HEK293 (cell line): Measurements from ENCODE around the gene UNC93B1.

Experiments used
- CTCF ChIA-PET: fragments of 350-600 bp; formaldehyde crosslinking; extraction: SDS; loops from one replicate; lab custom pipeline; 2021; ENCODE audit warnings: antibody characterized with exemption; lab: Yijun Ruan, JAX
- POLR2A ChIA-PET: fragments of 300-600 bp; formaldehyde crosslinking; extraction: SDS; loops from one replicate; lab custom pipeline; 2020; ENCODE audit warnings: antibody characterized with exemption, inconsistent platforms; lab: Yijun Ruan, JAX
- H3K27ac ChIP-seq: fragments of 200-500 bp; sonication (Bioruptor generic); 2 replicates; pipeline ENCODE4 v1.5.1; 2014; ENCODE audit warnings: low read depth, low read length, control low read depth, inconsistent platforms; ENCODE audit errors: extremely low read depth
- H3K36me3 ChIP-seq, 2 experiments: fragments of 200-500 bp in 1 of 2; sonication (Bioruptor generic) in 1 of 2; 1 replicate in 1 of 2; 2 replicates in 1 of 2; pipeline ENCODE4 v1.5.1; 2014 to 2017; ENCODE audit warnings: inconsistent platforms in 2 of 2, low read length in 2 of 2; ENCODE audit not compliant: control insufficient read depth in 2 of 2, insufficient read depth in 1 of 2
- H3K4me1 ChIP-seq: fragments of 200-500 bp; sonication (Bioruptor generic); 2 replicates; pipeline ENCODE4 v1.5.1; 2014; ENCODE audit warnings: mild to moderate bottlenecking, low read length, inconsistent platforms; ENCODE audit not compliant: control insufficient read depth, insufficient read depth
- H3K4me3 ChIP-seq: 2 replicates; pipeline ENCODE4 v1.5.1; 2011; ENCODE audit warnings: low read depth, mild to moderate bottlenecking, control low read depth, low read length, moderate library complexity
- H3K9me3 ChIP-seq: fragments of 200-500 bp; sonication (Bioruptor generic); 2 replicates; pipeline ENCODE4 v1.5.1; 2014; ENCODE audit warnings: low read depth, low read length, inconsistent platforms; ENCODE audit not compliant: control insufficient read depth, insufficient read depth
- KLF1 ChIP-seq: fragments of 450-650 bp; formaldehyde crosslinking; IDR thresholded peaks from 2 replicates; pipeline ENCODE4 v1.5.1; 2016; ENCODE audit warnings: missing biosample characterization, missing genetic modification characterization
- ZBTB21 ChIP-seq: fragments of 450-650 bp; formaldehyde crosslinking; IDR thresholded peaks from 2 replicates; pipeline ENCODE4 v1.5.1; 2017; ENCODE audit warnings: missing biosample characterization, missing genetic modification characterization
- ZFHX2 ChIP-seq: fragments of 450-650 bp; formaldehyde crosslinking; conservative IDR thresholded peaks from 2 replicates; pipeline ENCODE4 v1.5.1; 2016; ENCODE audit warnings: missing biosample characterization, missing genetic modification characterization
- ZNF16 ChIP-seq: fragments of 450-650 bp; formaldehyde crosslinking; IDR thresholded peaks from 2 replicates; pipeline ENCODE4 v1.5.1; 2016; ENCODE audit warnings: low read depth, missing biosample characterization, missing genetic modification characterization
- ZNF248 ChIP-seq: fragments of 450-650 bp; formaldehyde crosslinking; IDR thresholded peaks from 2 replicates; pipeline ENCODE4 v1.5.1; 2017; ENCODE audit warnings: missing biosample characterization, missing genetic modification characterization
- ZNF274 ChIP-seq, 2 experiments: fragments of 200-500 bp in 1 of 2; fragments of 450-650 bp in 1 of 2; sonication (Bioruptor generic) in 1 of 2; formaldehyde crosslinking in 1 of 2; IDR thresholded peaks; 2 replicates each; pipeline versions ENCODE4 v1.5.1 to v1.6.1; 2014 to 2016; ENCODE audit warnings: borderline replicate concordance in 1 of 2, inconsistent platforms in 1 of 2, low read length in 1 of 2, missing biosample characterization in 1 of 2, missing genetic modification characterization in 1 of 2
- ZNF335 ChIP-seq: fragments of 450-650 bp; formaldehyde crosslinking; conservative IDR thresholded peaks from 2 replicates; pipeline ENCODE4 v1.5.1; 2016; ENCODE audit warnings: missing biosample characterization, missing genetic modification characterization
- ZNF37A ChIP-seq: fragments of 450-650 bp; IDR thresholded peaks from 2 replicates; pipeline ENCODE4 v1.5.1; 2018; ENCODE audit warnings: missing biosample characterization, missing genetic modification characterization
- ZNF404 ChIP-seq: fragments of 450-650 bp; formaldehyde crosslinking; IDR thresholded peaks from 2 replicates; pipeline ENCODE4 v1.5.1; 2017; ENCODE audit warnings: missing biosample characterization, missing genetic modification characterization
- ZNF501 ChIP-seq: fragments of 450-650 bp; formaldehyde crosslinking; IDR thresholded peaks from 2 replicates; pipeline ENCODE4 v1.5.1; 2016; ENCODE audit warnings: missing biosample characterization, missing genetic modification characterization
- ZNF624 ChIP-seq: fragments of 450-650 bp; formaldehyde crosslinking; IDR thresholded peaks from 2 replicates; pipeline ENCODE4 v1.5.1; 2017; ENCODE audit warnings: missing biosample characterization, missing genetic modification characterization
- ZNF664 ChIP-seq: fragments of 450-650 bp; formaldehyde crosslinking; IDR thresholded peaks from 2 replicates; pipeline ENCODE4 v1.5.1; 2016; ENCODE audit warnings: missing biosample characterization, missing genetic modification characterization
- ZNF76 ChIP-seq: fragments of 450-650 bp; formaldehyde crosslinking; IDR thresholded peaks from 2 replicates; pipeline ENCODE4; 2016; ENCODE audit warnings: low read depth, missing biosample characterization, missing genetic modification characterization, borderline replicate concordance
- ZNF776 ChIP-seq: fragments of 450-650 bp; formaldehyde crosslinking; IDR thresholded peaks from 2 replicates; pipeline ENCODE4 v1.5.0; 2017; ENCODE audit warnings: missing biosample characterization, missing genetic modification characterization, borderline replicate concordance
- ZNF843 ChIP-seq: fragments of 450-650 bp; formaldehyde crosslinking; IDR thresholded peaks from 2 replicates; pipeline ENCODE4 v1.5.1; 2016; ENCODE audit warnings: missing biosample characterization, missing genetic modification characterization
- TF ChIP-seq, protein P1 (sequence below): fragments of 450-650 bp; formaldehyde crosslinking; optimal IDR thresholded peaks from 2 replicates; pipeline ENCODE3; 2016; ENCODE audit warnings: missing biosample characterization, mild to moderate bottlenecking, missing genetic modification characterization
- TF ChIP-seq, protein P2 (sequence below): fragments of 450-650 bp; formaldehyde crosslinking; IDR thresholded peaks from 2 replicates; pipeline ENCODE4 v1.5.1; 2017; ENCODE audit warnings: missing biosample characterization, missing genetic modification characterization
- TF ChIP-seq, protein P3 (sequence below): fragments of 450-650 bp; formaldehyde crosslinking; IDR thresholded peaks from 2 replicates; pipeline ENCODE4 v1.5.1; 2016; ENCODE audit warnings: missing biosample characterization, missing genetic modification characterization
- TF ChIP-seq, protein P4 (sequence below): fragments of 450-650 bp; formaldehyde crosslinking; IDR thresholded peaks from 2 replicates; pipeline ENCODE4 v1.5.1; 2017; ENCODE audit warnings: missing biosample characterization, mild to moderate bottlenecking, missing genetic modification characterization, moderate library complexity
- TF ChIP-seq, protein P5 (sequence below): sonication (generic); formaldehyde crosslinking; IDR thresholded peaks from 2 replicates; pipeline ENCODE4 v1.8.1; 2022; ENCODE audit warnings: mild to moderate bottlenecking, moderate library complexity, missing genetic modification reagents
- TF ChIP-seq, protein P6 (sequence below): fragments of 450-650 bp; formaldehyde crosslinking; IDR thresholded peaks from 2 replicates; pipeline ENCODE4 v1.5.1; 2016; ENCODE audit warnings: missing biosample characterization, missing genetic modification characterization
- TF ChIP-seq, protein P7 (sequence below): fragments of 450-650 bp; IDR thresholded peaks from 2 replicates; pipeline ENCODE4 v1.5.1; 2018; ENCODE audit warnings: missing biosample characterization, missing genetic modification characterization

Gene UNC93B1

DNA sequence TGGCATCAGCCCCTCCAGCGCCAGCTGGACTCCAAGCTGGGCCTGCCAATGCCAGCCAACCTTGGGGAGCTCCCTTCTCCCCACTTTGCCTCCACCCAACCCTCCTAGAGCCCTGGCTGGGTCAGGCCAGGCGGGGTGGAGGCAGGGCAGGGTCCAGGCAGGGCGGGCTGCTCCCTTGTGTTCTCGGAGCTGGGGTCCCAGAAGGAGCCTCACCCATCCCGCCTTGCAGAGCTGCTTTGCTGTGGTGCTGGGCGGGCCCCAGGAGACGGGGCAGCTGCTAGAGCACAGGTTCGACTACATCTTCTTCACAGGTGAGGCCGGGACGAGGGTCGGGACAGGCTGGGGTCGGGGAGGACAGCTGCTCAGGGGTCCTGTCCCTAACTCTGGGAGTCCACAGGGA is 15.6 kb upstream of the UNC93B1 start (continued):
- TF ChIP-seq ZNF16 (tag by site-specific recombination) = no peak
- TF ChIP-seq, protein P1, sequence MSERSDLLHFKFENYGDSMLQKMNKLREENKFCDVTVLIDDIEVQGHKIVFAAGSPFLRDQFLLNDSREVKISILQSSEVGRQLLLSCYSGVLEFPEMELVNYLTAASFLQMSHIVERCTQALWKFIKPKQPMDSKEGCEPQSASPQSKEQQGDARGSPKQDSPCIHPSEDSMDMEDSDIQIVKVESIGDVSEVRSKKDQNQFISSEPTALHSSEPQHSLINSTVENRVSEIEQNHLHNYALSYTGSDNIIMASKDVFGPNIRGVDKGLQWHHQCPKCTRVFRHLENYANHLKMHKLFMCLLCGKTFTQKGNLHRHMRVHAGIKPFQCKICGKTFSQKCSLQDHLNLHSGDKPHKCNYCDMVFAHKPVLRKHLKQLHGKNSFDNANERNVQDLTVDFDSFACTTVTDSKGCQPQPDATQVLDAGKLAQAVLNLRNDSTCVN (tag by site-specific recombination) = no peak
- TF ChIP-seq, protein P2, sequence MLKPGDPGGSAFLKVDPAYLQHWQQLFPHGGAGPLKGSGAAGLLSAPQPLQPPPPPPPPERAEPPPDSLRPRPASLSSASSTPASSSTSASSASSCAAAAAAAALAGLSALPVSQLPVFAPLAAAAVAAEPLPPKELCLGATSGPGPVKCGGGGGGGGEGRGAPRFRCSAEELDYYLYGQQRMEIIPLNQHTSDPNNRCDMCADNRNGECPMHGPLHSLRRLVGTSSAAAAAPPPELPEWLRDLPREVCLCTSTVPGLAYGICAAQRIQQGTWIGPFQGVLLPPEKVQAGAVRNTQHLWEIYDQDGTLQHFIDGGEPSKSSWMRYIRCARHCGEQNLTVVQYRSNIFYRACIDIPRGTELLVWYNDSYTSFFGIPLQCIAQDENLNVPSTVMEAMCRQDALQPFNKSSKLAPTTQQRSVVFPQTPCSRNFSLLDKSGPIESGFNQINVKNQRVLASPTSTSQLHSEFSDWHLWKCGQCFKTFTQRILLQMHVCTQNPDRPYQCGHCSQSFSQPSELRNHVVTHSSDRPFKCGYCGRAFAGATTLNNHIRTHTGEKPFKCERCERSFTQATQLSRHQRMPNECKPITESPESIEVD (tag by site-specific recombination) = no peak
- no peak for TF ChIP-seq ZNF664
- no peak for TF ChIP-seq ZNF76 (tag by site-specific recombination)
- TF ChIP-seq, protein P3, sequence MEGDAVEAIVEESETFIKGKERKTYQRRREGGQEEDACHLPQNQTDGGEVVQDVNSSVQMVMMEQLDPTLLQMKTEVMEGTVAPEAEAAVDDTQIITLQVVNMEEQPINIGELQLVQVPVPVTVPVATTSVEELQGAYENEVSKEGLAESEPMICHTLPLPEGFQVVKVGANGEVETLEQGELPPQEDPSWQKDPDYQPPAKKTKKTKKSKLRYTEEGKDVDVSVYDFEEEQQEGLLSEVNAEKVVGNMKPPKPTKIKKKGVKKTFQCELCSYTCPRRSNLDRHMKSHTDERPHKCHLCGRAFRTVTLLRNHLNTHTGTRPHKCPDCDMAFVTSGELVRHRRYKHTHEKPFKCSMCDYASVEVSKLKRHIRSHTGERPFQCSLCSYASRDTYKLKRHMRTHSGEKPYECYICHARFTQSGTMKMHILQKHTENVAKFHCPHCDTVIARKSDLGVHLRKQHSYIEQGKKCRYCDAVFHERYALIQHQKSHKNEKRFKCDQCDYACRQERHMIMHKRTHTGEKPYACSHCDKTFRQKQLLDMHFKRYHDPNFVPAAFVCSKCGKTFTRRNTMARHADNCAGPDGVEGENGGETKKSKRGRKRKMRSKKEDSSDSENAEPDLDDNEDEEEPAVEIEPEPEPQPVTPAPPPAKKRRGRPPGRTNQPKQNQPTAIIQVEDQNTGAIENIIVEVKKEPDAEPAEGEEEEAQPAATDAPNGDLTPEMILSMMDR (tag by site-specific recombination) = no peak
- TF ChIP-seq, all 188 proteins: peak for 0

DNA sequence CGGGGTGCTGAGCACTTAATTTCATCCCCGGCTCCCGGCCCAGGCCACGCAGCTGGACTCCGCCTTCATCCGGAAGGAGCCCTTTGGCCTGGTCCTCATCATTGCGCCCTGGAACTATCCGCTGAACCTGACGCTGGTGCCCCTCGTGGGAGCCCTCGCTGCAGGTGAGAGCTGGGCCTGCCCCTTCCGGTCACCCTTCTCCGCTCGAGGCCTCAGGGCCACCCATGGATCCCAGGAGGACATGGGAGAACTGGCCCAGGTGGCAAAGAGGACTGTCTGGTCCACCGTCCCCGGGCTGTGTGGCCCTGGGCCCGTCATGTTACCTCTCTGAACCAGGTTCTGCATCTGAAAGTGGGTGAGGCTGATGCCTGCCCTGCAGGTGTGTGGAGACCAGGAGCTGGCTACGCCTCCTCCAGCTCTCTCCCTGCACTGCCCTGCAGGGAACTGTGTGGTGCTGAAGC is 14.9 kb upstream of the UNC93B1 start:
- Histone ChIP-seq H3K36me3 (no peaks in the 10 kb centered on the region), H3K4me3 (no peak overlapping the region), H3K27ac (no peak overlapping the region), H3K4me1 (no peaks in the 10 kb centered on the region), H3K9me3 (no peaks in the 10 kb centered on the region)
- TF ChIP-seq ZBTB21 (tag by site-specific recombination) (no peak), ZNF37A (tag by site-specific recombination) (no peak), ZNF843 (no peak), KLF1 (tag by site-specific recombination) (no peak), ZNF274 (IDR thresholded peaks at IDR 0.05; ENCODE audit: low read length) (no peak), ZNF274 (tag by site-specific recombination; IDR thresholded peaks at IDR 0.05; ENCODE audit: borderline replicate concordance) (no peak)
- TF ChIP-seq, protein P4, sequence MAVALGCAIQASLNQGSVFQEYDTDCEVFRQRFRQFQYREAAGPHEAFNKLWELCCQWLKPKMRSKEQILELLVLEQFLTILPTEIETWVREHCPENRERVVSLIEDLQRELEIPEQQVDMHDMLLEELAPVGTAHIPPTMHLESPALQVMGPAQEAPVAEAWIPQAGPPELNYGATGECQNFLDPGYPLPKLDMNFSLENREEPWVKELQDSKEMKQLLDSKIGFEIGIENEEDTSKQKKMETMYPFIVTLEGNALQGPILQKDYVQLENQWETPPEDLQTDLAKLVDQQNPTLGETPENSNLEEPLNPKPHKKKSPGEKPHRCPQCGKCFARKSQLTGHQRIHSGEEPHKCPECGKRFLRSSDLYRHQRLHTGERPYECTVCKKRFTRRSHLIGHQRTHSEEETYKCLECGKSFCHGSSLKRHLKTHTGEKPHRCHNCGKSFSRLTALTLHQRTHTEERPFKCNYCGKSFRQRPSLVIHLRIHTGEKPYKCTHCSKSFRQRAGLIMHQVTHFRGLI = no peak
- TF ChIP-seq, protein P5, sequence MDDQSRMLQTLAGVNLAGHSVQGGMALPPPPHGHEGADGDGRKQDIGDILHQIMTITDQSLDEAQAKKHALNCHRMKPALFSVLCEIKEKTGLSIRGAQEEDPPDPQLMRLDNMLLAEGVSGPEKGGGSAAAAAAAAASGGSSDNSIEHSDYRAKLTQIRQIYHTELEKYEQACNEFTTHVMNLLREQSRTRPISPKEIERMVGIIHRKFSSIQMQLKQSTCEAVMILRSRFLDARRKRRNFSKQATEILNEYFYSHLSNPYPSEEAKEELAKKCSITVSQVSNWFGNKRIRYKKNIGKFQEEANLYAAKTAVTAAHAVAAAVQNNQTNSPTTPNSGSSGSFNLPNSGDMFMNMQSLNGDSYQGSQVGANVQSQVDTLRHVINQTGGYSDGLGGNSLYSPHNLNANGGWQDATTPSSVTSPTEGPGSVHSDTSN (CRISPR knock-in tag) = no peak
- CTCF ChIA-PET = no interaction called here
- POLR2A ChIA-PET = no interaction called here

DNA sequence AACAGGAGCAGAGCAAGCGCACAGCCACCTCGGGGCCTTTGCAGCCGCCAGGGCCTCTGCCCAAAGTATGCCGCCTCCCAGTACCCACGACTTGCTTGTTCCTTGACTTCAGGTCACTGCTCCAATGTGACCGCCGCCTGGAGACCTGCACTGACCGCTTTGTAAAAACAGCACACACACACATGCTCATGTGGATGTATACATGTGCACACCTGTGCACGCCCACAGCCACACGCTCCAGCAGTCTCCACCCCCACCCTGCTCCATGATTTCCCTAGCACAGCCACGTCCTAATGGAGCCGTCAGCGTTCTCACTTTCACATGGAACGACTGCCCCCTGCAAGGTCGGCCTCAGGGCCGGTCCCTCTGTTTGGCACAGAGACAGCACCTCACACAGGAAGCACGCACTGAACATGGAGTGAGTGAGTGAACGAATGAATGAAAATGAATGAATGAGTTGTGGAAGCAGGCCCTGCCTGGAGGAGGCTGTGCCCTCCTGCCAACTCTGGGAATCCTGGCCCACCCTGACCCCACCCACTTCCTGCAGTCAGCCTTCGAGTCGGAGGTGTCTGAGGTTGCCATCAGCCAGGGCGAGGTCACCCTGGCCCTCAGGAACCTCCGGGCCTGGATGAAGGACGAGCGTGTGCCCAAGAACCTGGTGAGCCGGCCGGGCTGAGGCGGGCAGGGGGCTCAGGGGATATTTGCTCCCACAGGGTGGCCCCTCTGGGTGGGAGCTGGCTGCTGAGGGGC is 14.3 kb upstream of the UNC93B1 start:
- Histone ChIP-seq H3K4me1 (no peaks in the 10 kb centered on the region), H3K36me3 (no peaks in the 10 kb centered on the region), H3K4me3 (no peak overlapping the region), H3K27ac (no peak overlapping the region), H3K9me3 (no peaks in the 10 kb centered on the region)
- ChIA-PET CTCF (no interaction called here), POLR2A (no interaction called here)
- TF ChIP-seq ZNF624 (tag by site-specific recombination) (no peak), ZNF16 (tag by site-specific recombination) (no peak), ZNF404 (tag by site-specific recombination) (no peak), ZNF335 (no peak), ZFHX2 (no peak), ZNF776 (tag by site-specific recombination) (no peak), ZNF248 (tag by site-specific recombination) (no peak), ZNF501 (tag by site-specific recombination) (no peak)
- TF ChIP-seq, protein P6, sequence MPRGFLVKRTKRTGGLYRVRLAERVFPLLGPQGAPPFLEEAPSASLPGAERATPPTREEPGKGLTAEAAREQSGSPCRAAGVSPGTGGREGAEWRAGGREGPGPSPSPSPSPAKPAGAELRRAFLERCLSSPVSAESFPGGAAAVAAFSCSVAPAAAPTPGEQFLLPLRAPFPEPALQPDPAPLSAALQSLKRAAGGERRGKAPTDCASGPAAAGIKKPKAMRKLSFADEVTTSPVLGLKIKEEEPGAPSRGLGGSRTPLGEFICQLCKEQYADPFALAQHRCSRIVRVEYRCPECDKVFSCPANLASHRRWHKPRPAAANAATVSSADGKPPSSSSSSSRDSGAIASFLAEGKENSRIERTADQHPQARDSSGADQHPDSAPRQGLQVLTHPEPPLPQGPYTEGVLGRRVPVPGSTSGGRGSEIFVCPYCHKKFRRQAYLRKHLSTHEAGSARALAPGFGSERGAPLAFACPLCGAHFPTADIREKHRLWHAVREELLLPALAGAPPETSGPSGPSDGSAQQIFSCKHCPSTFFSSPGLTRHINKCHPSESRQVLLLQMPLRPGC (tag by site-specific recombination) = no peak
- TF ChIP-seq, protein P7, sequence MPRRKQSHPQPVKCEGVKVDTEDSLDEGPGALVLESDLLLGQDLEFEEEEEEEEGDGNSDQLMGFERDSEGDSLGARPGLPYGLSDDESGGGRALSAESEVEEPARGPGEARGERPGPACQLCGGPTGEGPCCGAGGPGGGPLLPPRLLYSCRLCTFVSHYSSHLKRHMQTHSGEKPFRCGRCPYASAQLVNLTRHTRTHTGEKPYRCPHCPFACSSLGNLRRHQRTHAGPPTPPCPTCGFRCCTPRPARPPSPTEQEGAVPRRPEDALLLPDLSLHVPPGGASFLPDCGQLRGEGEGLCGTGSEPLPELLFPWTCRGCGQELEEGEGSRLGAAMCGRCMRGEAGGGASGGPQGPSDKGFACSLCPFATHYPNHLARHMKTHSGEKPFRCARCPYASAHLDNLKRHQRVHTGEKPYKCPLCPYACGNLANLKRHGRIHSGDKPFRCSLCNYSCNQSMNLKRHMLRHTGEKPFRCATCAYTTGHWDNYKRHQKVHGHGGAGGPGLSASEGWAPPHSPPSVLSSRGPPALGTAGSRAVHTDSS = no peak
